Natural killer cell (primary cell): ENCODE measurements around the gene CRYGB. TPM values are rescaled to one million over a fixed set of nuclear protein-coding genes. Genes with fewer than 3 reads are reported as not detected.
"Not testable (repeated sequence)": the region's sequence is repeated elsewhere in the genome, so short reads cannot be mapped to it uniquely, and the experiment has no call there.

Experiments
- ATAC-seq, 3 donors: fragments of 150-1000 bp in 2 of 3; fragments of 200-7000 bp in 1 of 3; cut with Tn5 transposase; 1 replicate in 1 of 3; 2 replicates in 2 of 3; pipeline ENCODE4 v1.10.0; 2021; ENCODE audit warnings: mild to moderate bottlenecking in 2 of 3, moderate library complexity in 2 of 3
- DNase-seq, 2 donors: peaks; one replicate each; pipeline versions ENCODE4 v3.0.0 to v3.0.0-alpha.2; 2013 to 2021; ENCODE audit warnings: mixed read lengths in 1 of 2
- H3K27ac ChIP-seq: one replicate; pipeline ENCODE4 v1.5.1; 2013; ENCODE audit warnings: mild to moderate bottlenecking, low read length
- H3K27me3 ChIP-seq: one replicate; pipeline ENCODE4 v1.6.1; 2013; ENCODE audit warnings: low read length; ENCODE audit not compliant: control insufficient read depth, insufficient read depth
- H3K36me3 ChIP-seq: one replicate; pipeline ENCODE4 v1.6.1; 2013; ENCODE audit warnings: low read length; ENCODE audit not compliant: control insufficient read depth, insufficient read depth
- H3K4me1 ChIP-seq: one replicate; pipeline ENCODE4 v1.6.1; 2013; ENCODE audit warnings: low read length; ENCODE audit not compliant: control insufficient read depth, insufficient read depth
- H3K4me3 ChIP-seq: one replicate; pipeline ENCODE4 v1.5.1; 2013; ENCODE audit warnings: low read length
- H3K9me3 ChIP-seq: one replicate; pipeline ENCODE4 v1.6.1; 2013; ENCODE audit warnings: low read length; ENCODE audit not compliant: control insufficient read depth, insufficient read depth
- H3K27ac Mint-ChIP-seq, 2 donors: one replicate each; pipeline ENCODE4 v1.8.0; 2022; ENCODE audit warnings: mild to moderate bottlenecking in 2 of 2, mixed read lengths in 2 of 2, moderate library complexity in 1 of 2
- H3K27me3 Mint-ChIP-seq, 2 donors: one replicate each; pipeline ENCODE4 v1.8.0; 2022; ENCODE audit warnings: low read depth in 2 of 2, mixed read lengths in 2 of 2
- H3K36me3 Mint-ChIP-seq: one replicate; pipeline ENCODE4 v1.8.0; 2022; ENCODE audit warnings: mixed read lengths
- H3K4me1 Mint-ChIP-seq, 2 donors: one replicate each; pipeline ENCODE4 v1.8.0; 2022; ENCODE audit warnings: mixed read lengths in 2 of 2
- H3K4me3 Mint-ChIP-seq: one replicate; pipeline ENCODE4 v1.8.0; 2022; ENCODE audit warnings: mild to moderate bottlenecking, moderate library complexity, mixed read lengths
- H3K9me3 Mint-ChIP-seq, 2 donors: one replicate each; pipeline ENCODE4 v1.8.0; 2022; ENCODE audit warnings: mixed read lengths in 2 of 2
- WGBS: methylation state at CpG from one replicate; pipeline ENCODE4 v1.1.7; 2013; ENCODE audit warnings: missing lambda C conversion rate; ENCODE audit not compliant: insufficient coverage; 5-methylcytosine and 5-hydroxymethylcytosine counted together
- intact Hi-C: fragments of 100-400 bp; cut with micrococcal nuclease; formaldehyde crosslinking; loops from one replicate; pipeline ENCODE4 v1.14.2; 2022
- total RNA-seq, 4 donors: library from RNA; stranded (reverse); fragments of 120-200 nt in 1 of 4; gene quantifications; one replicate each; pipeline versions ENCODE4 v1.2.3 to v1.2.4, GENCODE V29; 2013 to 2022
- TF ChIP-seq, protein P1 (sequence below): fragments of 200-600 bp; IDR thresholded peaks from one replicate; pipeline ENCODE4 v1.8.0; 2022; ENCODE audit warnings: antibody characterized with exemption

CRYGB gene
- total RNA-seq, 3 donors from 2014 or later (not counting 1 experiment from before 2014, with no cell fraction given) = not detected

DNA sequence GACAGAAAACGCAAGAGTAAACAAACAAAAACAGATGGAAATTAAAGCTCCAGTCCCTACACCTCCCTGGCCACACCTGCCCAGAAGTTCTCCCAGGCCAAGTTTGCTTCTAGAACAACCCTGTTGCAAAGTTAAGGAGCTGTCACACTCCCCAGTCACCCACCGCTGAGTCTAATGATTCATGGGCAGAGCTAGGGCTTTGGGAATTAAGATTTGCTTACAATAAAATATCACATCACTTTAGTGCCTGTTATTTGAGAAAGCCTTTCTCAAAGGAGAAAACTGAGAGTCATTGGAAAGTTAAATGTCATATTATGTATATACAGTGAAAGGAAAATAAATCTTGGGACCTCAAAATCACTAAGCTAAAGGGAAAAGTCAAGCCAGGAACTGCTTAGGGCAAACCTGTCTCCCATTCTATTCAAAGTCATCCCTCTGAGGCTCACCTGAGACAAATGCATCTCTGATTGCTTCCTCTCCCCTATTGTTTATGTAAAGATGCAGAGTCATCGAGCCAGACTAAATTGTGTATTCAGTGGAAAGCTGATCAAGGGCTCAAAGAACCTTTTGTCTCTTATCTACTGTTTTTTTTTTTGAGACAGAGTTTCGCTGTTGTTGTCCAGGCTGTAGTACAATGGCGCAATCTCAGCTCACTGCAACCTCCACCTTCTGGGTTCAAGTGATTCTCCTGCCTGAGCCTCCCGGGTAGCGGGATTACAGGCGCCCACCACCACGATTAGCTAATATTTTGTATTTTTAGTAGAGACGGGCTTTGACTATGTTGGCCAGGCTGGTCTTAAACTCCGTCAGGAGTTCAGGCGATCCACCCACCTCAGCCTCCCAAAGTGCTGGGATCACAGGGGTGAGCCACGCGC is 2.8 kb downstream of the CRYGB start:
- DNase-seq (no peak), ATAC-seq (no peak)
- no peaks in the 10 kb centered on the region for H3K36me3 ChIP-seq
- H3K27ac Mint-ChIP-seq = no peak overlapping the region
- no peaks in the 10 kb centered on the region for H3K4me1 ChIP-seq
- intact Hi-C loops = no loop called here
- no peaks in the 10 kb centered on the region for H3K27me3 ChIP-seq
- WGBS = 82% methylated on average over 13 of the region's 14 CpGs
- TF ChIP-seq, protein P1, sequence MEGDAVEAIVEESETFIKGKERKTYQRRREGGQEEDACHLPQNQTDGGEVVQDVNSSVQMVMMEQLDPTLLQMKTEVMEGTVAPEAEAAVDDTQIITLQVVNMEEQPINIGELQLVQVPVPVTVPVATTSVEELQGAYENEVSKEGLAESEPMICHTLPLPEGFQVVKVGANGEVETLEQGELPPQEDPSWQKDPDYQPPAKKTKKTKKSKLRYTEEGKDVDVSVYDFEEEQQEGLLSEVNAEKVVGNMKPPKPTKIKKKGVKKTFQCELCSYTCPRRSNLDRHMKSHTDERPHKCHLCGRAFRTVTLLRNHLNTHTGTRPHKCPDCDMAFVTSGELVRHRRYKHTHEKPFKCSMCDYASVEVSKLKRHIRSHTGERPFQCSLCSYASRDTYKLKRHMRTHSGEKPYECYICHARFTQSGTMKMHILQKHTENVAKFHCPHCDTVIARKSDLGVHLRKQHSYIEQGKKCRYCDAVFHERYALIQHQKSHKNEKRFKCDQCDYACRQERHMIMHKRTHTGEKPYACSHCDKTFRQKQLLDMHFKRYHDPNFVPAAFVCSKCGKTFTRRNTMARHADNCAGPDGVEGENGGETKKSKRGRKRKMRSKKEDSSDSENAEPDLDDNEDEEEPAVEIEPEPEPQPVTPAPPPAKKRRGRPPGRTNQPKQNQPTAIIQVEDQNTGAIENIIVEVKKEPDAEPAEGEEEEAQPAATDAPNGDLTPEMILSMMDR = no peak
- H3K4me3 Mint-ChIP-seq = no peak overlapping the region
- H3K4me3 ChIP-seq = no peak overlapping the region
- H3K36me3 Mint-ChIP-seq = no peaks in the 10 kb centered on the region
- H3K9me3 Mint-ChIP-seq = no peaks in the 10 kb centered on the region
- no peak overlapping the region for H3K27ac ChIP-seq
- H3K4me1 Mint-ChIP-seq = no peaks in the 10 kb centered on the region
- no peaks in the 10 kb centered on the region for H3K27me3 Mint-ChIP-seq
- no peaks in the 10 kb centered on the region for H3K9me3 ChIP-seq

DNA sequence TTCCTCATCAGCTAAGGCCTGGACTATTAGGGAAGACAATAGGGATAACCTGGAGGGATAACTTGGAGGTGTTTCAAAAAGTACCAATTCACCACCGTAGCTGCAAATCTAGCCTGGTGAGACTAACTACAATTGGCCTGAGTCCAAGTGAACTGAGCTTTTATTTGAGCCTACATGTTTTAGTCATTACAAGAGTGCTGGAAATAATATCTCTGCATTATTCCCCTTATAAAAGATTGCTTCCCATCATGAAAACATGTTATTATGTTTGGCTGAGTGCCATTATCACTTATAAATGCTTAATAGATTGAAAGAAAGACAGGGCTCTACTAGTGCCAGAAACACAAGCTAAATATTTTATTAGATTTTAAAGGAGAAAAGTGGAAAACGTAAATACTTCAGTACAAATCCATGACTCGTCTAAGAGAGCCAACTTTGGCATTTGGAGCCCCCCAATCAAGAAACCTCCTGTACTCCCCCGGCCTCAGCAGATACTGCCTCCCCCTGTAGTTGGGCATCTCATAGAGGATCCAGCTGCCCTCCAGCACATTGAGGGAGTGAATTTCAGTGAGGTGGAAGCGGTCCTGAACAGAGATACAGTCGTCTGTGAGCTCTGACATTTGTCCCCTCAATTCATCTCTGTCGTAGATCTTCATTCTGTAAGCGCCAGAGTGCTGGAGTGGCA is 3.6 kb downstream of the CRYGB start:
- WGBS = 86% methylated on average over 8 of the region's 8 CpGs
- Histone ChIP-seq H3K27ac (no peak overlapping the region), H3K36me3 (no peaks in the 10 kb centered on the region), H3K4me3 (no peak overlapping the region), H3K4me1 (no peaks in the 10 kb centered on the region), H3K27me3 (no peaks in the 10 kb centered on the region), H3K9me3 (no peaks in the 10 kb centered on the region)
- no peaks in the 10 kb centered on the region for H3K27me3 Mint-ChIP-seq
- TF ChIP-seq, protein P1 = no peak
- no peaks in the 10 kb centered on the region for H3K9me3 Mint-ChIP-seq
- H3K4me3 Mint-ChIP-seq = no peak overlapping the region
- no peaks in the 10 kb centered on the region for H3K36me3 Mint-ChIP-seq
- no peak for DNase-seq
- no peak overlapping the region for H3K27ac Mint-ChIP-seq
- intact Hi-C loops = no loop called here
- no peaks in the 10 kb centered on the region for H3K4me1 Mint-ChIP-seq
- no peak for ATAC-seq

DNA sequence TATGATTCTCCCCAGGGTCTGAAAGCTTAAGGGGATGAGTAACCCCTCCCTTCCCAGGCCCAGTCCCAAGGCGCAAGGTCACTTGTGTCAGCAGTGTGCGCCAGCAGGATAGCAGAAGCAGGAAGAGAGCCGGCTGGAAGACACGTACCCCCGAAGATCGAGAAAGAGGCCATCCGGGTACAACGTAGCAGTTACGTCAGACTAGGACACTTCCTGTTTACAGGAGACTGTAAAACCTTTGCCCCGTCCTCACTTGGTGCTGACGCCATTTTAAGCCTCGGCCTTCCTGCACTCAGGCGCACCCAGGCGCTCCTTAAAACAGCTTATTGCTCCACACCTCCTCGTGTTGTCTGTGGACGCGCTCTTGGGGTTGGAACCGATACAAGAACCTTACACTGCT is 6.5 kb downstream of the CRYGB start:
- H3K9me3 Mint-ChIP-seq = no peaks in the 10 kb centered on the region
- TF ChIP-seq, protein P1 = no peak
- WGBS = 88% methylated on average over 18 of the region's 18 CpGs
- Histone ChIP-seq H3K27me3 (no peaks in the 10 kb centered on the region), H3K4me1 (peaks cover 15% of the 10 kb centered on the region), H3K27ac (no peak overlapping the region), H3K4me3 (no peak overlapping the region), H3K36me3 (no peaks in the 10 kb centered on the region), H3K9me3 (no peaks in the 10 kb centered on the region)
- no peak for DNase-seq
- peaks cover 12% of the 10 kb centered on the region in 2 donors for H3K4me1 Mint-ChIP-seq
- H3K27me3 Mint-ChIP-seq = no peaks in the 10 kb centered on the region
- H3K4me3 Mint-ChIP-seq = no peak overlapping the region
- no peak overlapping the region for H3K27ac Mint-ChIP-seq
- ATAC-seq = no peak
- no peaks in the 10 kb centered on the region for H3K36me3 Mint-ChIP-seq
- intact Hi-C loops = no loop called here

DNA sequence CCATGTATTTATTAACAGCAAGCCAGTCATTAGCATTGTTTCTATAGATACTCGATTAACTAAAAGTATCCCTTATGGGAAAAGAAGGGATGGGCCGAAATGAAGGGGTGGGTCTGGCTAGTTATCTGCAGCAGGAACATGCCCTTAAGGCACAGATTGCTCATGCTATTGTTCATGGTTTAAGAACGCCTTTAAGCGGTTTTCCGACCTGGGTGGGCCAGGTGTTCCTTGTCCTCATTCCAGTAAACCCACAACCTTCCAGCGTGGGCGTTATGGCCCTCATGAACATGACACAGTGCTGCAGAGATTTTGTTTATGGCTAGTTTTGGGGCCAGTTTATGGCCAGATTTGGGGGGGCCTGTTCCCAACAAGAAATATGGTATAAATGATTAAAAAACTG is 7.6 kb downstream of the CRYGB start:
- DNase-seq, H3K4me3 Mint-ChIP-seq, H3K27ac Mint-ChIP-seq, intact Hi-C loops, H3K27me3 ChIP-seq, ATAC-seq, H3K27me3 Mint-ChIP-seq, H3K4me3 ChIP-seq, H3K9me3 ChIP-seq, H3K9me3 Mint-ChIP-seq, H3K36me3 Mint-ChIP-seq, H3K27ac ChIP-seq, H3K36me3 ChIP-seq: not testable (repeated sequence)
- 97% methylated on average over 7 of the region's 7 CpGs for WGBS
- peaks cover 12% of the 10 kb centered on the region in 2 donors for H3K4me1 Mint-ChIP-seq
- H3K4me1 ChIP-seq = peaks cover 19% of the 10 kb centered on the region
